GM21447 (cell line): Measurements from ENCODE around the gene CHMP1B.

Experiments used
- ATAC-seq: cut with Tn5 transposase; IDR thresholded peaks from one replicate; pipeline ENCODE4 v1.9.1; 2021; ENCODE audit not compliant: unreplicated experiment

The CHMP1B gene

GRCh38 chr18:11899063-11899462, 47.9 kb downstream of the CHMP1B start:
- ATAC-seq, result no peak

GRCh38 chr18:11901826-11902438, 50.7 kb downstream of the CHMP1B start:
- ATAC-seq, result no peak

DNA sequence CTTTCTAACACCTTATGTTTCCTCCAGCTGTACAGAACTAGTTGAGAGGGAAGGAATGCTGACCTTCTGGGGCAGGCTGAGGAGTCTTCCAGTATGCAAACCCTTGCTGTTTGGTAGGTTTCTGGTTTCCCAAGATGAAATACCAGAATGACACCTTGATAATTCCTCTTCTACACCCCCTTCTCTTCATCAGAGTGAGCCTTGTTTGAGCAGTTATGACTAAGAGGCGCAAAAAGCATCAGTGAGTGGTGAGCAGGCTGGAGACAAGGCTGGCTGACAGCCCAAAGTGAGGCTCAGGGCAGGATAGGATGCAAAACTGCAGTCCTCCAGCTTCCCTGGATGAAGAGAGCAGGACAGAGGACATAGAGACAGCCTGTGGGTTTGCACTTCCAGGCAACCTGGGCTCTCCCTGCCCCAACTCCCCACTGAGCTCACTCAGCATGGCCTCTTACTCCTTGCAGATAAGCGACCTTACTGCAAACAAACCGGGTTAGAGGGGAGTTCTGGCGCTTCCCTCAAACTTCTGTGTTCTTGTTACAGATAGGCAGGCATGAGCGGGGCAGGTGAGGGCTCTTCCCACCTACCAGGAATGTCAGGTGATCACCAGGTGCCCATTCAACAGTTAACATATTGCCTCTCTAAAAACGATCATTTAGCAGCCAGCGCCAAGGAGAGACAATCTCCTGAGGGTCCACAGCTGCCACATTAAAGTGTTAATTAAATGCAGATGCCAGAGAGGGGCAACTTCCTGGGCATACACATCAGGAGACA, 51.5 kb downstream of the CHMP1B start:
- no peak for ATAC-seq
